Measurements from ENCODE around the gene BEST1. TPM values are rescaled to one million over a fixed set of nuclear protein-coding genes. Genes with fewer than 3 reads are reported as not detected.

The BEST1 gene
- total RNA-seq, 1 experiment from 2014 or later = 2.3 TPM

DNA sequence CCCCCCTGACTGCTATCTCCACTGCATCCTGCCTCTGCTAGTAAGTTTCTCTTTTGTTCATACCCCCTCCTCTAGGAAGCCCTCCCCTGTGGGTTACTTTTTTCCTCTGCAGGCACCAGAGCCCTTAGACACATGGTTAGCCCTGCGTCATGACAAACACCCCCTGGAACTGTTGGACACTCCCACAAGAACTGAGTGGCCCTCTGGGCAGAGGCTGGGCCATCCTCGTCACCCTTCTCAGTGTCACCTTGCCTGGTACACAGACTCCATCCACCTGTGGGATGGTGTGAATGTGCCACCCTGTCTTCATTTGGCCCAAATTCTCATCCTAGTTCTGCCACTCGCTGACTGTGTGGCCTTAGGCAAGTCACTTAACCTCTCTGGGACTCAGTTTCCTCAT lies 28.7 kb upstream of the BEST1 start (continued):
- no peak for TF ChIP-seq ZNF274 (IDR thresholded peaks at IDR 0.05; ENCODE audit: low read depth, low read length)

DNA sequence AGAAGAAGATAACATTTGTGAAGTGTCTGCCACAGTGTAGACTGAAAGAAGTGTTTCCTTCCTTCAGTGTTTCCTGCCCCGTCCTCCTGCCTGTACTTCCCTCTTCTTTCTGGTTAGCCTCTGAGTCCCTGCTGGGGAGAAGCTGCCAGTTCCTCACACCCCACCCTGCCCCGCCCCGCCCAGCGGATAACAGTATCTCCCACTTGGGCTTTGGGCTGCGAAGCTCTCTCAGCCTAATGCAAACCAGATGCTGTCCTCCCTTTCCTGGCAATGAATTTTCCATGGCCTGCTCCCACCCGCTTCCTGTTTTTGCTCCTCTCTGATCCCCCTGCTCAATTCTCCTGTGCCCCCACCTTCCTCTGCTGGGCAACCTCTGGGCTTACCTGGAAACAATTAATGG lies 27.6 kb upstream of the BEST1 start:
- Histone ChIP-seq H3K36me3 (ENCODE audit: control insufficient read depth in 1 of 2, insufficient read depth in 2 of 2, low read length in 2 of 2) (no peaks in the 10 kb centered on the region), H3K9ac (ENCODE audit: low read length) (no peak overlapping the region), H3K9me2 (ENCODE audit: insufficient read depth) (no peaks in the 10 kb centered on the region), H3K79me2 (ENCODE audit: insufficient read depth, low read length) (no peaks in the 10 kb centered on the region), H3K9me3 (ENCODE audit: control insufficient read depth in 1 of 2, insufficient read depth in 1 of 2, low read depth in 1 of 2, low read length in 2 of 2) (no peaks in the 10 kb centered on the region), H3K27me3 (ENCODE audit: insufficient read depth, low read length) (no peaks in the 10 kb centered on the region), H3K4me1 (ENCODE audit: control insufficient read depth in 1 of 2, insufficient read depth in 2 of 2, low read length in 2 of 2) (peaks cover 5 to 8% of the 10 kb centered on the region in 2 experiments; a peak in 3 of 4 replicates), H3K4me2 (ENCODE audit: low read length) (no peak overlapping the region), H3K4me3 (replicated peaks in 1 of 2; ENCODE audit: low read depth in 1 of 2, low read length in 2 of 2) (no peak overlapping the region), H3K27ac (ENCODE audit: low read depth, low read length) (no peak overlapping the region), H4K20me1 (ENCODE audit: insufficient read depth) (no peaks in the 10 kb centered on the region), H2AFZ (ENCODE audit: low read depth, low read length, poor library complexity, severe bottlenecking) (no peak overlapping the region)
- no TSS peak for BruUV-seq (replicated peaks)
- ChIA-PET CTCF (no interaction called here), POLR2A (no interaction called here), RAD21 (ENCODE audit: low non-redundant PET in 1 of 2, low total read pairs in 2 of 2, uncharacterized antibody in 2 of 2, unreplicated experiment in 2 of 2) (no interaction called here)
- intact Hi-C loops (cut with micrococcal nuclease) = no loop called here
- DNase-seq (ENCODE audit: low read depth, low spot score) = no peak
- no peak for ATAC-seq
- no peak for TF ChIP-seq YY1 (IDR thresholded peaks at IDR 0.05; ENCODE audit: extremely low read depth, insufficient replicate concordance, low read depth, low read length)
- TF ChIP-seq, protein P1, sequence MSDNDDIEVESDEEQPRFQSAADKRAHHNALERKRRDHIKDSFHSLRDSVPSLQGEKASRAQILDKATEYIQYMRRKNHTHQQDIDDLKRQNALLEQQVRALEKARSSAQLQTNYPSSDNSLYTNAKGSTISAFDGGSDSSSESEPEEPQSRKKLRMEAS (IDR thresholded peaks at IDR 0.05) = no peak
- no peak for TF ChIP-seq SP1 (IDR thresholded peaks at IDR 0.05; ENCODE audit: low read depth)
- TF ChIP-seq EGR1 (IDR thresholded peaks at IDR 0.05; ENCODE audit: low read depth) = no peak
- no peak for TF ChIP-seq RAD21 (IDR thresholded peaks at IDR 0.05; ENCODE audit: low read depth)
- TF ChIP-seq CEBPB (IDR thresholded peaks at IDR 0.05; ENCODE audit: low read depth) = no peak
- TF ChIP-seq POLR2AphosphoS5 (IDR thresholded peaks at IDR 0.05; ENCODE audit: low read depth, low read length) = no peak
- no peak for TF ChIP-seq EZH2 (IDR thresholded peaks at IDR 0.05)
- TF ChIP-seq, protein P2, sequence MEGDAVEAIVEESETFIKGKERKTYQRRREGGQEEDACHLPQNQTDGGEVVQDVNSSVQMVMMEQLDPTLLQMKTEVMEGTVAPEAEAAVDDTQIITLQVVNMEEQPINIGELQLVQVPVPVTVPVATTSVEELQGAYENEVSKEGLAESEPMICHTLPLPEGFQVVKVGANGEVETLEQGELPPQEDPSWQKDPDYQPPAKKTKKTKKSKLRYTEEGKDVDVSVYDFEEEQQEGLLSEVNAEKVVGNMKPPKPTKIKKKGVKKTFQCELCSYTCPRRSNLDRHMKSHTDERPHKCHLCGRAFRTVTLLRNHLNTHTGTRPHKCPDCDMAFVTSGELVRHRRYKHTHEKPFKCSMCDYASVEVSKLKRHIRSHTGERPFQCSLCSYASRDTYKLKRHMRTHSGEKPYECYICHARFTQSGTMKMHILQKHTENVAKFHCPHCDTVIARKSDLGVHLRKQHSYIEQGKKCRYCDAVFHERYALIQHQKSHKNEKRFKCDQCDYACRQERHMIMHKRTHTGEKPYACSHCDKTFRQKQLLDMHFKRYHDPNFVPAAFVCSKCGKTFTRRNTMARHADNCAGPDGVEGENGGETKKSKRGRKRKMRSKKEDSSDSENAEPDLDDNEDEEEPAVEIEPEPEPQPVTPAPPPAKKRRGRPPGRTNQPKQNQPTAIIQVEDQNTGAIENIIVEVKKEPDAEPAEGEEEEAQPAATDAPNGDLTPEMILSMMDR (IDR thresholded peaks at IDR 0.05 in 2 of 3, conservative IDR thresholded peaks at IDR 0.05 in 1 of 3; ENCODE audit: borderline replicate concordance in 1 of 3, insufficient read depth in 1 of 3, low read depth in 2 of 3, low read length in 2 of 3) = no peak
- TF ChIP-seq SRF (IDR thresholded peaks at IDR 0.05; ENCODE audit: low read depth) = no peak
- TF ChIP-seq ZNF274 (IDR thresholded peaks at IDR 0.05; ENCODE audit: low read depth, low read length) = no peak
- TF ChIP-seq FOSL1 (IDR thresholded peaks at IDR 0.05; ENCODE audit: low read depth) = no peak
- no peak for TF ChIP-seq TCF7L2 (IDR thresholded peaks at IDR 0.05; ENCODE audit: borderline replicate concordance, extremely low read depth, insufficient read depth, insufficient read length)
- TF ChIP-seq SIN3A (IDR thresholded peaks at IDR 0.05; ENCODE audit: low read depth) = no peak
- TF ChIP-seq, protein P3, sequence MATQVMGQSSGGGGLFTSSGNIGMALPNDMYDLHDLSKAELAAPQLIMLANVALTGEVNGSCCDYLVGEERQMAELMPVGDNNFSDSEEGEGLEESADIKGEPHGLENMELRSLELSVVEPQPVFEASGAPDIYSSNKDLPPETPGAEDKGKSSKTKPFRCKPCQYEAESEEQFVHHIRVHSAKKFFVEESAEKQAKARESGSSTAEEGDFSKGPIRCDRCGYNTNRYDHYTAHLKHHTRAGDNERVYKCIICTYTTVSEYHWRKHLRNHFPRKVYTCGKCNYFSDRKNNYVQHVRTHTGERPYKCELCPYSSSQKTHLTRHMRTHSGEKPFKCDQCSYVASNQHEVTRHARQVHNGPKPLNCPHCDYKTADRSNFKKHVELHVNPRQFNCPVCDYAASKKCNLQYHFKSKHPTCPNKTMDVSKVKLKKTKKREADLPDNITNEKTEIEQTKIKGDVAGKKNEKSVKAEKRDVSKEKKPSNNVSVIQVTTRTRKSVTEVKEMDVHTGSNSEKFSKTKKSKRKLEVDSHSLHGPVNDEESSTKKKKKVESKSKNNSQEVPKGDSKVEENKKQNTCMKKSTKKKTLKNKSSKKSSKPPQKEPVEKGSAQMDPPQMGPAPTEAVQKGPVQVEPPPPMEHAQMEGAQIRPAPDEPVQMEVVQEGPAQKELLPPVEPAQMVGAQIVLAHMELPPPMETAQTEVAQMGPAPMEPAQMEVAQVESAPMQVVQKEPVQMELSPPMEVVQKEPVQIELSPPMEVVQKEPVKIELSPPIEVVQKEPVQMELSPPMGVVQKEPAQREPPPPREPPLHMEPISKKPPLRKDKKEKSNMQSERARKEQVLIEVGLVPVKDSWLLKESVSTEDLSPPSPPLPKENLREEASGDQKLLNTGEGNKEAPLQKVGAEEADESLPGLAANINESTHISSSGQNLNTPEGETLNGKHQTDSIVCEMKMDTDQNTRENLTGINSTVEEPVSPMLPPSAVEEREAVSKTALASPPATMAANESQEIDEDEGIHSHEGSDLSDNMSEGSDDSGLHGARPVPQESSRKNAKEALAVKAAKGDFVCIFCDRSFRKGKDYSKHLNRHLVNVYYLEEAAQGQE (IDR thresholded peaks at IDR 0.05; ENCODE audit: low read depth) = no peak

All from HCT116 (cell line).